WTC11 (cell line): ENCODE measurements around the gene DBH. TPM values are rescaled to one million over a fixed set of nuclear protein-coding genes. Genes with fewer than 3 reads are reported as not detected.
A peak's percentile ranks its signal among the peaks of the same experiment; 100 is the strongest.

Experiments
- ATAC-seq: fragments of 200-7000 bp; cut with Tn5 transposase; 2 replicates; pipeline ENCODE4 v1.10.0; 2021; ENCODE audit warnings: mild to moderate bottlenecking, moderate library complexity
- CTCF ChIA-PET: fragments of 300-600 bp; sonication (Branson Sonifier 250); formaldehyde crosslinking; loops from one replicate; lab custom pipeline; 2021; ENCODE audit warnings: antibody characterized with exemption; lab: Charles Lee
- POLR2A ChIA-PET: fragments of 350-600 bp; sonication (Branson Sonifier 250); formaldehyde crosslinking; loops from one replicate; lab custom pipeline; 2021; ENCODE audit warnings: antibody characterized with exemption; lab: Charles Lee
- DNase-seq: peaks from one replicate; pipeline ENCODE4 v3.0.0; 2021; ENCODE audit warnings: low spot score
- H3K27ac Mint-ChIP-seq: 2 replicates; pipeline ENCODE4 v1.8.0; 2021; ENCODE audit warnings: mixed read lengths
- H3K27me3 Mint-ChIP-seq: 2 replicates; pipeline ENCODE4 v1.8.0; 2021; ENCODE audit warnings: low read depth, mild to moderate bottlenecking, moderate library complexity, mixed read lengths
- H3K36me3 Mint-ChIP-seq: 2 replicates; pipeline ENCODE4 v1.8.0; 2021; ENCODE audit warnings: mixed read lengths
- H3K4me1 Mint-ChIP-seq: 2 replicates; pipeline ENCODE4 v1.8.0; 2022; ENCODE audit warnings: mixed read lengths
- H3K4me3 Mint-ChIP-seq: 2 replicates; pipeline ENCODE4 v1.8.0; 2021; ENCODE audit warnings: mild to moderate bottlenecking, moderate library complexity, mixed read lengths
- H3K9me3 Mint-ChIP-seq: 2 replicates; pipeline ENCODE4 v1.8.0; 2021; ENCODE audit warnings: mixed read lengths
- ATF1 ChIP-seq: sonication (generic); formaldehyde crosslinking; IDR thresholded peaks from 2 replicates; pipeline ENCODE4 v1.8.1; 2023; ENCODE audit warnings: mild to moderate bottlenecking, moderate library complexity, missing genetic modification reagents
- ATF2 ChIP-seq: sonication (generic); formaldehyde crosslinking; IDR thresholded peaks from 2 replicates; pipeline ENCODE4 v1.8.1; 2022; ENCODE audit warnings: low read depth, missing genetic modification reagents, borderline replicate concordance
- CBFB ChIP-seq: sonication (generic); formaldehyde crosslinking; IDR thresholded peaks from 2 replicates; pipeline ENCODE4 v1.8.1; 2022; ENCODE audit warnings: mild to moderate bottlenecking, low read depth, missing genetic modification reagents
- E2F1 ChIP-seq: sonication (generic); formaldehyde crosslinking; IDR thresholded peaks from 2 replicates; pipeline ENCODE4 v1.8.0; 2022; ENCODE audit warnings: mild to moderate bottlenecking, missing genetic modification reagents
- ESRRA ChIP-seq: sonication (generic); formaldehyde crosslinking; IDR thresholded peaks from 2 replicates; pipeline ENCODE4 v1.8.1; 2022; ENCODE audit warnings: mild to moderate bottlenecking, missing genetic modification reagents, borderline replicate concordance
- FOXJ3 ChIP-seq: sonication (generic); formaldehyde crosslinking; IDR thresholded peaks from 2 replicates; pipeline ENCODE4 v1.9.0; 2021; ENCODE audit warnings: missing genetic modification reagents, mild to moderate bottlenecking, borderline replicate concordance
- GRHL2 ChIP-seq: fragments of 250-450 bp; sonication (Bioruptor Pico); IDR thresholded peaks from 2 replicates; pipeline ENCODE4 v1.8.0; 2022; ENCODE audit warnings: mild to moderate bottlenecking, moderate library complexity; ENCODE audit not compliant: insufficient replicate concordance, severe bottlenecking
- NFATC4 ChIP-seq: fragments of 250-450 bp; sonication (Bioruptor Pico); IDR thresholded peaks from 2 replicates; pipeline ENCODE4 v1.9.0; 2021; ENCODE audit warnings: mild to moderate bottlenecking
- NFYB ChIP-seq: sonication (generic); formaldehyde crosslinking; conservative IDR thresholded peaks from 2 replicates; pipeline ENCODE4 v1.8.0; 2022; ENCODE audit warnings: low read depth, missing genetic modification reagents
- NR1H2 ChIP-seq: sonication (generic); formaldehyde crosslinking; IDR thresholded peaks from 2 replicates; pipeline ENCODE4 v1.9.0; 2021; ENCODE audit warnings: mild to moderate bottlenecking, moderate library complexity, missing genetic modification reagents
- RORB ChIP-seq: fragments of 250-450 bp; sonication (Bioruptor Pico); IDR thresholded peaks from 2 replicates; pipeline ENCODE4 v1.9.0; 2021; ENCODE audit warnings: mild to moderate bottlenecking
- SMAD3 ChIP-seq: sonication (generic); formaldehyde crosslinking; IDR thresholded peaks from 2 replicates; pipeline ENCODE4 v1.8.0; 2022; ENCODE audit warnings: missing genetic modification reagents, mild to moderate bottlenecking, borderline replicate concordance
- SMAD4 ChIP-seq: sonication (generic); formaldehyde crosslinking; IDR thresholded peaks from 2 replicates; pipeline ENCODE4 v1.8.0; 2022; ENCODE audit warnings: mild to moderate bottlenecking, missing genetic modification reagents
- TEAD1 ChIP-seq: sonication (generic); formaldehyde crosslinking; IDR thresholded peaks from 2 replicates; pipeline ENCODE4 v1.8.0; 2022; ENCODE audit warnings: mild to moderate bottlenecking, missing genetic modification reagents
- USF1 ChIP-seq: sonication (generic); formaldehyde crosslinking; IDR thresholded peaks from 2 replicates; pipeline ENCODE4 v1.8.0; 2022; ENCODE audit warnings: mild to moderate bottlenecking, missing genetic modification reagents
- ZBTB21 ChIP-seq: sonication (generic); formaldehyde crosslinking; IDR thresholded peaks from 2 replicates; pipeline ENCODE4 v1.8.1; 2023; ENCODE audit warnings: mild to moderate bottlenecking, missing genetic modification reagents, borderline replicate concordance
- ZMAT4 ChIP-seq: fragments of 250-450 bp; sonication (Bioruptor Pico); IDR thresholded peaks from 2 replicates; pipeline ENCODE4 v1.9.0; 2021; ENCODE audit warnings: mild to moderate bottlenecking
- ZNF425 ChIP-seq: fragments of 250-450 bp; sonication (Bioruptor Pico); conservative IDR thresholded peaks from 2 replicates; pipeline ENCODE4 v1.9.0; 2021; ENCODE audit warnings: mild to moderate bottlenecking
- total RNA-seq: library from RNA; stranded (reverse); gene quantifications from 3 replicates; pipeline ENCODE4 v1.2.3, GENCODE V29; 2021
- TF ChIP-seq, protein P1 (sequence below): fragments of 250-450 bp; sonication (Bioruptor Pico); IDR thresholded peaks from 2 replicates; pipeline ENCODE4 v2.1.2; 2022; ENCODE audit warnings: mild to moderate bottlenecking, moderate library complexity
- TF ChIP-seq, protein P2 (sequence below): fragments of 200-600 bp; IDR thresholded peaks from 2 replicates; pipeline ENCODE4 v1.8.0; 2022; ENCODE audit warnings: antibody characterized with exemption
- TF ChIP-seq, protein P3 (sequence below): sonication (generic); formaldehyde crosslinking; IDR thresholded peaks from 2 replicates; pipeline ENCODE4 v1.8.0; 2022; ENCODE audit warnings: mild to moderate bottlenecking, missing genetic modification reagents
- TF ChIP-seq, protein P4 (sequence below): fragments of 250-450 bp; sonication (Bioruptor Pico); IDR thresholded peaks from 2 replicates; pipeline ENCODE4 v1.9.0; 2021; ENCODE audit warnings: mild to moderate bottlenecking

The DBH gene
- total RNA-seq, 1 experiment from 2014 or later, result 0.24 TPM

- peaks cover 4% of the 10 kb centered on the region; the same call in 1 of the 2 replicates for H3K4me1 Mint-ChIP-seq
- no peak overlapping the region for H3K27ac Mint-ChIP-seq
- H3K36me3 Mint-ChIP-seq, result no peaks in the 10 kb centered on the region
- ChIA-PET POLR2A (no interaction called here), CTCF (no interaction called here)
- peak; percentile 1 for DNase-seq
- no peak for ATAC-seq
- no peaks in the 10 kb centered on the region for H3K27me3 Mint-ChIP-seq
- TF ChIP-seq, protein P1, sequence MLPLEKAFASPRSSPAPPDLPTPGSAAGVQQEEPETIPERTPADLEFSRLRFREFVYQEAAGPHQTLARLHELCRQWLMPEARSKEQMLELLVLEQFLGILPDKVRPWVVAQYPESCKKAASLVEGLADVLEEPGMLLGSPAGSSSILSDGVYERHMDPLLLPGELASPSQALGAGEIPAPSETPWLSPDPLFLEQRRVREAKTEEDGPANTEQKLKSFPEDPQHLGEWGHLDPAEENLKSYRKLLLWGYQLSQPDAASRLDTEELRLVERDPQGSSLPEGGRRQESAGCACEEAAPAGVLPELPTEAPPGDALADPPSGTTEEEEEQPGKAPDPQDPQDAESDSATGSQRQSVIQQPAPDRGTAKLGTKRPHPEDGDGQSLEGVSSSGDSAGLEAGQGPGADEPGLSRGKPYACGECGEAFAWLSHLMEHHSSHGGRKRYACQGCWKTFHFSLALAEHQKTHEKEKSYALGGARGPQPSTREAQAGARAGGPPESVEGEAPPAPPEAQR (CRISPR knock-in tag), result no peak
- TF ChIP-seq TEAD1 (CRISPR knock-in tag) (no peak), ESRRA (CRISPR knock-in tag) (no peak), ZBTB21 (CRISPR knock-in tag) (no peak), SMAD4 (CRISPR knock-in tag) (no peak), RORB (CRISPR knock-in tag) (no peak), E2F1 (CRISPR knock-in tag) (no peak), SMAD3 (CRISPR knock-in tag) (no peak), NFYB (CRISPR knock-in tag) (no peak), GRHL2 (CRISPR knock-in tag) (no peak), ZMAT4 (CRISPR knock-in tag) (no peak), NFATC4 (no peak), NR1H2 (CRISPR knock-in tag) (no peak), ATF1 (CRISPR knock-in tag) (no peak)
- TF ChIP-seq, protein P2, sequence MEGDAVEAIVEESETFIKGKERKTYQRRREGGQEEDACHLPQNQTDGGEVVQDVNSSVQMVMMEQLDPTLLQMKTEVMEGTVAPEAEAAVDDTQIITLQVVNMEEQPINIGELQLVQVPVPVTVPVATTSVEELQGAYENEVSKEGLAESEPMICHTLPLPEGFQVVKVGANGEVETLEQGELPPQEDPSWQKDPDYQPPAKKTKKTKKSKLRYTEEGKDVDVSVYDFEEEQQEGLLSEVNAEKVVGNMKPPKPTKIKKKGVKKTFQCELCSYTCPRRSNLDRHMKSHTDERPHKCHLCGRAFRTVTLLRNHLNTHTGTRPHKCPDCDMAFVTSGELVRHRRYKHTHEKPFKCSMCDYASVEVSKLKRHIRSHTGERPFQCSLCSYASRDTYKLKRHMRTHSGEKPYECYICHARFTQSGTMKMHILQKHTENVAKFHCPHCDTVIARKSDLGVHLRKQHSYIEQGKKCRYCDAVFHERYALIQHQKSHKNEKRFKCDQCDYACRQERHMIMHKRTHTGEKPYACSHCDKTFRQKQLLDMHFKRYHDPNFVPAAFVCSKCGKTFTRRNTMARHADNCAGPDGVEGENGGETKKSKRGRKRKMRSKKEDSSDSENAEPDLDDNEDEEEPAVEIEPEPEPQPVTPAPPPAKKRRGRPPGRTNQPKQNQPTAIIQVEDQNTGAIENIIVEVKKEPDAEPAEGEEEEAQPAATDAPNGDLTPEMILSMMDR, result no peak
- TF ChIP-seq, protein P3, sequence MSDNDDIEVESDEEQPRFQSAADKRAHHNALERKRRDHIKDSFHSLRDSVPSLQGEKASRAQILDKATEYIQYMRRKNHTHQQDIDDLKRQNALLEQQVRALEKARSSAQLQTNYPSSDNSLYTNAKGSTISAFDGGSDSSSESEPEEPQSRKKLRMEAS (CRISPR knock-in tag), result no peak
- TF ChIP-seq, protein P4, sequence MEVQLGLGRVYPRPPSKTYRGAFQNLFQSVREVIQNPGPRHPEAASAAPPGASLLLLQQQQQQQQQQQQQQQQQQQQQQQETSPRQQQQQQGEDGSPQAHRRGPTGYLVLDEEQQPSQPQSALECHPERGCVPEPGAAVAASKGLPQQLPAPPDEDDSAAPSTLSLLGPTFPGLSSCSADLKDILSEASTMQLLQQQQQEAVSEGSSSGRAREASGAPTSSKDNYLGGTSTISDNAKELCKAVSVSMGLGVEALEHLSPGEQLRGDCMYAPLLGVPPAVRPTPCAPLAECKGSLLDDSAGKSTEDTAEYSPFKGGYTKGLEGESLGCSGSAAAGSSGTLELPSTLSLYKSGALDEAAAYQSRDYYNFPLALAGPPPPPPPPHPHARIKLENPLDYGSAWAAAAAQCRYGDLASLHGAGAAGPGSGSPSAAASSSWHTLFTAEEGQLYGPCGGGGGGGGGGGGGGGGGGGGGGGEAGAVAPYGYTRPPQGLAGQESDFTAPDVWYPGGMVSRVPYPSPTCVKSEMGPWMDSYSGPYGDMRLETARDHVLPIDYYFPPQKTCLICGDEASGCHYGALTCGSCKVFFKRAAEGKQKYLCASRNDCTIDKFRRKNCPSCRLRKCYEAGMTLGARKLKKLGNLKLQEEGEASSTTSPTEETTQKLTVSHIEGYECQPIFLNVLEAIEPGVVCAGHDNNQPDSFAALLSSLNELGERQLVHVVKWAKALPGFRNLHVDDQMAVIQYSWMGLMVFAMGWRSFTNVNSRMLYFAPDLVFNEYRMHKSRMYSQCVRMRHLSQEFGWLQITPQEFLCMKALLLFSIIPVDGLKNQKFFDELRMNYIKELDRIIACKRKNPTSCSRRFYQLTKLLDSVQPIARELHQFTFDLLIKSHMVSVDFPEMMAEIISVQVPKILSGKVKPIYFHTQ (CRISPR knock-in tag), result no peak
- H3K4me3 Mint-ChIP-seq, result no peak overlapping the region
- H3K9me3 Mint-ChIP-seq, result no peaks in the 10 kb centered on the region
Measured at GRCh38 chr9:133705576-133705975, 69.4 kb downstream of the DBH start.

GRCh38 chr9:133706307-133707050 lies 70.3 kb downstream of the DBH start:
- no peaks in the 10 kb centered on the region for H3K9me3 Mint-ChIP-seq
- DNase-seq (peak; percentile 8), ATAC-seq (no peak)
- no peak overlapping the region for H3K4me3 Mint-ChIP-seq
- peaks cover 4% of the 10 kb centered on the region; the same call in 1 of the 2 replicates for H3K4me1 Mint-ChIP-seq
- H3K27ac Mint-ChIP-seq, result no peak overlapping the region
- H3K36me3 Mint-ChIP-seq, result no peaks in the 10 kb centered on the region
- ChIA-PET POLR2A (no interaction called here), CTCF (no interaction called here)
- no peaks in the 10 kb centered on the region for H3K27me3 Mint-ChIP-seq
- TF ChIP-seq USF1 (CRISPR knock-in tag) (no peak), CBFB (CRISPR knock-in tag) (no peak), ATF2 (CRISPR knock-in tag) (no peak), FOXJ3 (CRISPR knock-in tag) (no peak), ZNF425 (CRISPR knock-in tag) (no peak)
- TF ChIP-seq, protein P3 (CRISPR knock-in tag), result no peak
